BLaER1 (cell line): ENCODE data around the gene KLHL29.

Source experiments
- H3K27ac ChIP-seq: shearing (Covaris generic); formaldehyde crosslinking; 2 replicates; pipeline ENCODE4 v1.8.1; 2022
- H3K27me3 ChIP-seq: shearing (Covaris generic); formaldehyde crosslinking; 2 replicates; pipeline ENCODE4 v1.8.1; 2022
- H3K36me3 ChIP-seq: shearing (Covaris generic); formaldehyde crosslinking; 2 replicates; pipeline ENCODE4 v1.8.1; 2022
- H3K4me1 ChIP-seq: shearing (Covaris generic); formaldehyde crosslinking; 2 replicates; pipeline ENCODE4 v1.8.1; 2022
- H3K4me2 ChIP-seq: shearing (Covaris generic); formaldehyde crosslinking; 2 replicates; pipeline ENCODE4 v1.8.1; 2022
- H3K4me3 ChIP-seq: shearing (Covaris generic); formaldehyde crosslinking; 2 replicates; pipeline ENCODE4 v1.8.1; 2022
- H3K9ac ChIP-seq: shearing (Covaris generic); formaldehyde crosslinking; 2 replicates; pipeline ENCODE4 v1.8.1; 2022
- H3K9me3 ChIP-seq: shearing (Covaris generic); formaldehyde crosslinking; 2 replicates; pipeline ENCODE4 v1.8.1; 2022
- H4K20me1 ChIP-seq: shearing (Covaris generic); formaldehyde crosslinking; 2 replicates; pipeline ENCODE4 v1.8.1; 2022
- Cebpa-rat ChIP-seq: shearing (Covaris generic); IDR thresholded peaks from 2 replicates; pipeline ENCODE4 v1.8.1; 2022

KLHL29 gene

DNA sequence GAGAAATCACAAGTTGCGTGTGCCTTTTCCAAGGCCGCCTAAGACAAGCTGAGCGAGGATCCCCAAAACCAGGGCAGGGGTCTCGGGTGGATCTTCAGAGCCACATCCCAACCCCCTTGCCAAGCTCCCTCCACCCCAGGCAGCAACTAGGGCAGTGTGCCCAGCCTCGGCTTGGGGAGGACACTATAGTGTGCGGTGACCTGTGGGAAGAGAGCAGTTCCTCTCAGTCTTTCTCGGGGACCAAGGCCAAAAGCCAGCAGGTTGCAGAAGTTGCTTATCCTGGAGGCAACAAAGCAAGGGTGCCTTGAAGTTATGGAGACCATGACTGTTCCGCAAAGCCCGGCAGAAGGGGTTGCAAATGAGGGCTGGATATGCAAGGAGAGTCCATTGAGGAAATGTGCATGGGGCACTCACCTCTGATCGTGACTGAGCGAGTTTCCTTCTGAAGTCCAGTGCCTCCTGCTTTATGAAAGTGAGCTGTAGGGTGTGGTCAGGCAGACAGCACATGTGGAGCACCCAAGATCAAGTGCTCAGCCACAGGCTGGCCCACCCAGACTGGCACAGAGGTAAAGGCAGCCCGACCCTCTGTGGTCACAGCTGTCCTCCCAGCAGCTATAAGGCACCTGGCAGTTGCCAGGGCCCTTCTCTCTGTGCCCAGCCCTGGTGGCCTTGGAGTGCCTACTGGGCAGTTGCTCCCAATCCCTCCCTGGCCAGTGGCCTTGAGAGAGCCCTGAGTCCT, 281.4 kb downstream of the KLHL29 start:
- H3K4me2 ChIP-seq = no peak overlapping the region
- no peaks in the 10 kb centered on the region for H3K4me1 ChIP-seq
- no peaks in the 10 kb centered on the region for H4K20me1 ChIP-seq
- H3K27ac ChIP-seq = no peak overlapping the region
- no peak overlapping the region for H3K9ac ChIP-seq
- no peak for TF ChIP-seq Cebpa-rat
- no peaks in the 10 kb centered on the region for H3K36me3 ChIP-seq
- no peaks in the 10 kb centered on the region for H3K27me3 ChIP-seq
- no peaks in the 10 kb centered on the region for H3K9me3 ChIP-seq
- no peak overlapping the region for H3K4me3 ChIP-seq

DNA sequence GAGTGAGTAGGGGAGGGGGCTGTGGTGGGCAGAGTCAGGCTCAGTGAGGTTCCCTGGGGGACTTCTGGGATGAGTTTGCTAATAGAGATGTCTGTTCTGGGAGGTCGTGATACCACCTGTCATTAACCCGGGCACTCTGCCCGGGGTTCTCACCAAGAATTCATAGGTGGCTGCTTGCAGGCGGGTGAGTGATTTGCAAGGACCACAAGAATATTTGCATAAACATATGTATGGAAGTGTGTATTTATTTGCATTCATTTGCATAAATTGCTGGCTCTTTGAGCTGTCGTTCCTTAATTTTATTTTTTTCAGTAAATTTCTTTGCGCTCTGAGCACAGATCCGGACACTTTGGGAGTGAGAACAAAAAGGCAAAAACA, 282.0 kb downstream of the KLHL29 start:
- no peak for TF ChIP-seq Cebpa-rat
- H3K9ac ChIP-seq = no peak overlapping the region

DNA sequence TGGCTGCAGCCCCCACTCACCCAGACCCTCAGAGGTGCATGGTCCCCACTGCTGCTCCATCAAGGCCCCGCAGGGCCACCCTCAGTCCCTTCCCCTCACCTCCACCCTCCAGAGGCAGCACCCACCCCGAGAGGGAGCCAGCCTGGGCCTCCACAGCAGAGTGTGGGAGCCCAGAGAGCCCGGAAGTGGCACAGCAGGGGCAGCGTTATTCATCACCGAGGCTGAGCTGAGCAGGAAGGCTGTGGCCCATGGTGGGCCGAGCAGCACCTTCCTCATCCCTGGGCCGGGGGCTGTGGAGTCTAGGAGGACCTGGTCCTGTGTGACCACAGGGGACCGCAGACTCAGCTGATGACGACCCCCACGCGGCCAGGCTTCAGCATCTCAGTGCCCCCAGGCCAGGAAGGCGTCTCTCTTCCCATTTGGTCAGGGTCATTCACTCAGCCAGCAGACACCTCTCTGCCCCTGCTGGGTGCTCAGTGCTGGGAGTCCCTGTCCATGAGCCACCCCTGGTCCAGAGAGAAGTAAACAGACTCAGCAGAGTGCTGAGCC, 283.9 kb downstream of the KLHL29 start:
- no peak overlapping the region for H3K9ac ChIP-seq
- no peak overlapping the region for H3K27ac ChIP-seq
- no peaks in the 10 kb centered on the region for H4K20me1 ChIP-seq
- 0 out of 2 replicates have a peak, but pooled peaks cover 5% of the 10 kb centered on the region for H3K4me1 ChIP-seq
- no peak overlapping the region for H3K4me3 ChIP-seq
- TF ChIP-seq Cebpa-rat = no peak
- H3K4me2 ChIP-seq = no peak overlapping the region
- no peaks in the 10 kb centered on the region for H3K9me3 ChIP-seq
- H3K27me3 ChIP-seq = no peaks in the 10 kb centered on the region
- no peaks in the 10 kb centered on the region for H3K36me3 ChIP-seq

More for the DNA sequence above, 282.0 kb downstream of the KLHL29 start:
- Histone ChIP-seq H3K9me3 (no peaks in the 10 kb centered on the region), H3K36me3 (no peaks in the 10 kb centered on the region), H3K27me3 (no peaks in the 10 kb centered on the region), H4K20me1 (no peaks in the 10 kb centered on the region), H3K4me2 (no peak overlapping the region), H3K4me1 (no peaks in the 10 kb centered on the region), H3K27ac (no peak overlapping the region), H3K4me3 (no peak overlapping the region)

DNA sequence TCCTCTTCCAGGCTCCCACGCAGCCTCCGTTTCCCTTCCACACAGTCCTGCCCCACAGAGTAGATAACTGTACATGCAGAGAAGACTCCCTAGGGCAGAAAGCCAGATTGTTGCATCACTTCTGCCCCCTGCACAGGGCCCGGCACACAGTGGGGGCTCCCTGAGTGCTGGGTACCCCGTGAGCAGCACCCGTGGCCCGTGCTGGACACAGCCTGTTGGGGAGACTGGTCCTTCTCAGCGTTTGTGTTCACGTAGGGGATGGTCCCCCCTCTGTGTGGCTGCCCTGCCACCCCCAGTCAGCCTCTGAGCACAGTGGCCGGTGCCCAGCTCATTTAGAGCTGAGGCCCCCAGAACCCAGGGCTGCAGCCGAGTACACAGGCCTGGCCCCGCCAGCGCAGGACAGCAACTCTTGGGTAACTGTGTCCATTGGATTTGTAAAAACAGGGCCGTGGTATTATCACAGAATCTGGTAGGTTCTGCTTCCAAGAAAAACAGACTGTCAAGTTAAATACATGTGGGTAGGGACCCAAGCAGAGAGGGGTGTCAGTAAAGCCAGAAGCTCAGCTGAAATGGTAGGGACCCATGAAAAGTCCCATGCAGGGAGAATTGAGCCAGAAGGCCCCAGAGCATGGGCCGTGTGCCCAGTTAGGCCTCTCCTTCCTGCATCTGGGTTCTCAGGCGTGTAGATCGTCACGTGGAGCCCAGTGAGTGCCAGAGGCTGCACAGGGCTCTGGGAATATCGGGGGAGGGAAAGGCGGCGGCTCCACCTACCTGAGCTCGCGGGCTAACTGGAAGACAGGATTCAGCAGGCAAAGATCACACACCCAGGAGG, 284.6 kb downstream of the KLHL29 start:
- no peak for TF ChIP-seq Cebpa-rat
- no peaks in the 10 kb centered on the region for H4K20me1 ChIP-seq
- no peaks in the 10 kb centered on the region for H3K9me3 ChIP-seq
- 0 out of 2 replicates have a peak, but pooled peaks cover 5% of the 10 kb centered on the region for H3K4me1 ChIP-seq
- no peak overlapping the region for H3K4me2 ChIP-seq
- no peak overlapping the region for H3K9ac ChIP-seq
- H3K27me3 ChIP-seq = no peaks in the 10 kb centered on the region
- no peak overlapping the region for H3K4me3 ChIP-seq
- no peaks in the 10 kb centered on the region for H3K36me3 ChIP-seq
- H3K27ac ChIP-seq = no peak overlapping the region

DNA sequence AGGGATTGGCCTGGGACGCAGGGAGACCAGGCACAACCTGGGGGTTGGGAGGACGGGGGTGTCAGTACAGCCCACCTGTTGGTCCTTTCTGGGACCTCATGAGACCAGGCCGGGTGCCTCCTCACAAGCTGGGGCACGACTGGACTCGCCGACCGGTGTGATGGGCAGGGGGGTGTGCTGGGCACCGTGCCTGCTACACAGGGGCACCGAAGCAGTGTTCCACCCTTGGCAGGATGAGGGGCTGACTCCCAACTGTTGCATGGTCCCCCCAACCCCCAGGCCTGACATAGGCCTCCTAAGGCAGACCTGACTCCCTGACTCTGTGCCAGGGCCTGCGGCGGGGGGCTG, 285.2 kb downstream of the KLHL29 start:
- no peak for TF ChIP-seq Cebpa-rat
- Histone ChIP-seq H3K27ac (no peak overlapping the region), H3K27me3 (no peaks in the 10 kb centered on the region), H3K4me3 (no peak overlapping the region), H3K4me1 (0 out of 2 replicates have a peak, but pooled peaks cover 5% of the 10 kb centered on the region), H3K9ac (no peak overlapping the region), H3K36me3 (no peaks in the 10 kb centered on the region), H3K9me3 (no peaks in the 10 kb centered on the region), H3K4me2 (no peak overlapping the region), H4K20me1 (no peaks in the 10 kb centered on the region)

DNA sequence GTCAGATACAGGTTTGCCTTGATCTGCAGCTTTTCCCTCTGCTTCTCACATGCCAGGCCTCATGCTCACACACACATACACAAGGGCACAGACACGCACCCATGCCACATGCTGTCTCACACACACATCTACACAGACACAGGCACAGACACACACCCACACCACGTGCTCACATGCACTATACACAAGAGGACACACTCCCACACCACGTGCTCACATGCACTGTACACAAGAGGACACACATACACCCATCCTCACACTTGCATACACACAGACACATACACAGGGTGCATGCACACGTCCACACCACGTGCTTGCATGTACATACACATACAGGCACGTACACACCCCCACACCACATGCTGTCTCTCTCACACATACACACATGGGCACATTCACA, 288.1 kb downstream of the KLHL29 start:
- no peaks in the 10 kb centered on the region for H4K20me1 ChIP-seq
- H3K27ac ChIP-seq = no peak overlapping the region
- no peaks in the 10 kb centered on the region for H3K9me3 ChIP-seq
- no peak for TF ChIP-seq Cebpa-rat
- H3K27me3 ChIP-seq = no peaks in the 10 kb centered on the region
- H3K36me3 ChIP-seq = no peaks in the 10 kb centered on the region
- no peak overlapping the region for H3K4me2 ChIP-seq
- no peak overlapping the region for H3K4me3 ChIP-seq
- no peak overlapping the region for H3K9ac ChIP-seq
- H3K4me1 ChIP-seq = 0 out of 2 replicates have a peak, but pooled peaks cover 5% of the 10 kb centered on the region

DNA sequence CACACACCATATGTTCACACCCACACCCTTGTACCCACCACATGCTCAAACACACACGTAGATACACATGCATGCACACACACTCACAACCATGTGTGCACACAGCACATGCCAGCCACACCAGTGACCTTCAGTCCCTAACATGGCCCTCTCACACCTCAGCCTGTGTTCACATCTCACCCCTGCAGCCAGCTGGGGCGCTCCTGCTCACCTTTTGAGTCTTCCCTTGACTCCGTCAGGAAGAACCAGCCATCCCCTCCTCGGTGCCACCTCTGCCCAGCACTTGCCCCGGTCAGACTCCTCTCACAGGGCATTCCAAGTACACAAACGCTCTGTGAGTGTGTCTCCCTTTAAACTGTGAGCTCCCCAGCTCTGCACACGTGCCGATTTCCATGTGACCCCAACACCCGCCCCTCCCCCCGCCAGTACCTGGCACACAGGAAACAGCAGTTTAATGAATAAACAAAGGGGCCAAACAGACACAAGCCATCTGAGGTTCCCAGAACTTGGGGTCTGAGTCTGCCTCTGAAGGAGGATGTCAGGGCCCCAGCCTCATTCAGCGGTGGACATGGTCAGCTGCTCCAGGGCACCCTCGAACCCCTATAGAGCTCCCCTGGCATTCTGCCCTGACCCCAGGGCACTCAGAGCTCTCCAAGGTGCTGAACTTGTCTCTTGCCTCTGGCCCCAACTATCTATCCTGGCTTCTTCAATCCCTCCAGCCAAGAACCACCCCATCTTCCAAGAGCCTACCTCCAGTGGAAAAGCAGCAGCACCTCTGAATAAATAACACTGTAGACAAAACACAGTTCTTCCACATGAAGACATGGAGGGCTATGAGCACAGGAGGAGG, 289.1 kb downstream of the KLHL29 start:
- 0 out of 2 replicates have a peak, but pooled peaks cover 5% of the 10 kb centered on the region for H3K4me1 ChIP-seq
- H3K4me2 ChIP-seq = no peak overlapping the region
- H3K9me3 ChIP-seq = peaks cover 8% of the 10 kb centered on the region; the same call in 1 of the 2 replicates
- no peaks in the 10 kb centered on the region for H3K27me3 ChIP-seq
- H4K20me1 ChIP-seq = no peaks in the 10 kb centered on the region
- no peak overlapping the region for H3K27ac ChIP-seq
- H3K4me3 ChIP-seq = no peak overlapping the region
- no peak overlapping the region for H3K9ac ChIP-seq
- TF ChIP-seq Cebpa-rat = no peak
- no peaks in the 10 kb centered on the region for H3K36me3 ChIP-seq

DNA sequence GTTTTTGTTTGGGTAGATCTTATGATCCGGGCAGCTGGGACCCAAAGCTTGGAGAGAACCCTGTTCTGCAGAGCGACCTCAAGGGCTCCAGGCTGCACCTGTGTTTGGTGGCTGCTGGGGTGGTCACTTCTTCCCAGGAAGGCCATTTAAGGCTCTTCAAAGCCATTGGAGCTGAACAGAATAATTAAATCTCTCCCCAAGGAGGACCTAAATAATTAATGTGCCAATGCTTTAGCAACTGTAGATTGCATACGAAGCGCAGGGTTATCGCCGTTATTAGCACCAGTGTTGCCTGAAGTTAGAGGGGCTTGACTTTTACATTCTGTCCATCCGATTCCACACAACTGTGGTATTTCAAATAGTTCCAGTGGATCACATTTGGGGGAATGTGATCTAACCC, 290.5 kb downstream of the KLHL29 start:
- H3K4me1 ChIP-seq = 0 out of 2 replicates have a peak, but pooled peaks cover 5% of the 10 kb centered on the region
- H3K4me2 ChIP-seq = no peak overlapping the region
- no peaks in the 10 kb centered on the region for H3K27me3 ChIP-seq
- TF ChIP-seq Cebpa-rat = no peak
- no peak overlapping the region for H3K9ac ChIP-seq
- no peaks in the 10 kb centered on the region for H3K36me3 ChIP-seq
- peaks cover 10% of the 10 kb centered on the region; the same call in 1 of the 2 replicates for H3K9me3 ChIP-seq
- no peak overlapping the region for H3K4me3 ChIP-seq
- no peak overlapping the region for H3K27ac ChIP-seq
- no peaks in the 10 kb centered on the region for H4K20me1 ChIP-seq

DNA sequence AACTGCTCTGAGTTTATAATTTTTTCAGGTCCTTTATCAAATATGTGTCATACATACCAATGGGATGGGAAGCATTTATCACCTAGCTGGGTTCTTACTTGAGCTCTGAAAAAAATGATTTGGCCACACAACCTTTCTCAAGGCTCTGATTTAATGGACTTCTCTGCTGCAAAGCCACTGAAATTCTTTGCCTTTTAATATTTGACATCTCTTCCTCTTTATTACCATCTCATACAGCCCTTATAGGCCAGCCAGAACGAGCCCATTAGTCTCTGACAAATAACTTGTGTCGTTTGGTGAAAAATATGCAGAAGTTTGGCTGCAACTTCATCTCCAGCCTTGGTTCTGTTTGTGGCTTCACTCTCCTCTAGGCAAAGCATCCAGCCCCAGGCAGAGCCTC, 292.9 kb downstream of the KLHL29 start:
- Histone ChIP-seq H3K27ac (no peak overlapping the region), H3K4me1 (peaks cover 11% of the 10 kb centered on the region), H3K27me3 (no peaks in the 10 kb centered on the region), H3K9me3 (peaks cover 10% of the 10 kb centered on the region; the same call in 1 of the 2 replicates), H3K4me3 (no peak overlapping the region), H3K9ac (no peak overlapping the region), H4K20me1 (no peaks in the 10 kb centered on the region), H3K36me3 (no peaks in the 10 kb centered on the region), H3K4me2 (no peak overlapping the region)
- no peak for TF ChIP-seq Cebpa-rat
